ENCODE data around the gene SOX13. TPM values are rescaled to one million over a fixed set of nuclear protein-coding genes. Genes with fewer than 3 reads are reported as not detected.

SOX13 gene
- total RNA-seq, 1 experiment from 2014 or later: 94.4 TPM

- no peak overlapping the region for H3K4me3 ChIP-seq (ENCODE audit: insufficient read depth, low read depth, low read length)
Measured at GRCh38 chr1:204149635-204150565, 77.0 kb downstream of the SOX13 start.

GRCh38 chr1:204150702-204151551 is 78.0 kb downstream of the SOX13 start:
- Histone ChIP-seq H3K36me3 (replicated peaks; ENCODE audit: control insufficient read depth, insufficient read depth, low read length) (peaks cover 1% of the 10 kb centered on the region; the same call in 1 of the 2 replicates), H3K4me3 (ENCODE audit: insufficient read depth, low read depth, low read length) (peak overlapping the region; percentile 73), H3K27me3 (ENCODE audit: control insufficient read depth, insufficient read depth, low read length) (peaks cover 17% of the 10 kb centered on the region)
- peak; percentile 83 for DNase-seq

More at GRCh38 chr1:204149635-204150565, 77.0 kb downstream of the SOX13 start:
- DNase-seq: no peak
- peaks cover 17% of the 10 kb centered on the region for H3K27me3 ChIP-seq (ENCODE audit: control insufficient read depth, insufficient read depth, low read length)
- H3K36me3 ChIP-seq (replicated peaks; ENCODE audit: control insufficient read depth, insufficient read depth, low read length): peaks cover 2% of the 10 kb centered on the region; the same call in 1 of the 2 replicates

GRCh38 chr1:204151552-204152309 is 78.8 kb downstream of the SOX13 start, which contains the start of gene ETNK2:
Gene ETNK2 (minus strand): TSS chr1:204152044. CDS start chr1:204151852, 192 bp downstream.
- DNase-seq: peak; percentile 97
- H3K27me3 ChIP-seq (ENCODE audit: control insufficient read depth, insufficient read depth, low read length): peaks cover 17% of the 10 kb centered on the region
- no peaks in the 10 kb centered on the region for H3K36me3 ChIP-seq (replicated peaks; ENCODE audit: control insufficient read depth, insufficient read depth, low read length)
- H3K4me3 ChIP-seq (ENCODE audit: insufficient read depth, low read depth, low read length): peak within 1 kb of the TSS; percentile 73

- DNase-seq: no peak
- Histone ChIP-seq H3K36me3 (replicated peaks; ENCODE audit: control insufficient read depth, insufficient read depth, low read length) (no peaks in the 10 kb centered on the region), H3K27me3 (ENCODE audit: control insufficient read depth, insufficient read depth, low read length) (peaks cover 17% of the 10 kb centered on the region), H3K4me3 (ENCODE audit: insufficient read depth, low read depth, low read length) (peak overlapping the region; percentile 67)
Measured at GRCh38 chr1:204152310-204153044, 79.6 kb downstream of the SOX13 start.

- H3K36me3 ChIP-seq (replicated peaks; ENCODE audit: control insufficient read depth, insufficient read depth, low read length): no peaks in the 10 kb centered on the region
- no peak for DNase-seq
- peaks cover 17% of the 10 kb centered on the region for H3K27me3 ChIP-seq (ENCODE audit: control insufficient read depth, insufficient read depth, low read length)
- no peak overlapping the region for H3K4me3 ChIP-seq (ENCODE audit: insufficient read depth, low read depth, low read length)
Measured at GRCh38 chr1:204153667-204154066, 80.8 kb downstream of the SOX13 start.

GRCh38 chr1:204154568-204155255 is 81.8 kb downstream of the SOX13 start:
- no peak for DNase-seq
- Histone ChIP-seq H3K36me3 (replicated peaks; ENCODE audit: control insufficient read depth, insufficient read depth, low read length) (no peaks in the 10 kb centered on the region), H3K27me3 (ENCODE audit: control insufficient read depth, insufficient read depth, low read length) (peaks cover 17% of the 10 kb centered on the region), H3K4me3 (ENCODE audit: insufficient read depth, low read depth, low read length) (no peak overlapping the region)

- H3K36me3 ChIP-seq (replicated peaks; ENCODE audit: control insufficient read depth, insufficient read depth, low read length): no peaks in the 10 kb centered on the region
- peaks cover 13% of the 10 kb centered on the region; the same call in 1 of the 2 replicates for H3K27me3 ChIP-seq (ENCODE audit: control insufficient read depth, insufficient read depth, low read length)
- DNase-seq: no peak
- no peak overlapping the region for H3K4me3 ChIP-seq (ENCODE audit: insufficient read depth, low read depth, low read length)
Measured at GRCh38 chr1:204155881-204156280, 83.0 kb downstream of the SOX13 start.

- DNase-seq: no peak
- Histone ChIP-seq H3K4me3 (ENCODE audit: insufficient read depth, low read depth, low read length) (no peak overlapping the region), H3K27me3 (ENCODE audit: control insufficient read depth, insufficient read depth, low read length) (no peaks in the 10 kb centered on the region; the same call in 1 of the 2 replicates), H3K36me3 (replicated peaks; ENCODE audit: control insufficient read depth, insufficient read depth, low read length) (no peaks in the 10 kb centered on the region)
Measured at GRCh38 chr1:204157962-204158361, 85.0 kb downstream of the SOX13 start.

GRCh38 chr1:204161609-204162493 is 88.9 kb downstream of the SOX13 start:
- Histone ChIP-seq H3K36me3 (replicated peaks; ENCODE audit: control insufficient read depth, insufficient read depth, low read length) (no peaks in the 10 kb centered on the region), H3K27me3 (ENCODE audit: control insufficient read depth, insufficient read depth, low read length) (no peaks in the 10 kb centered on the region; the same call in 1 of the 2 replicates), H3K4me3 (ENCODE audit: insufficient read depth, low read depth, low read length) (no peak overlapping the region)
- no peak for DNase-seq

- peak; percentile 94 for DNase-seq
- no peak overlapping the region for H3K4me3 ChIP-seq (ENCODE audit: insufficient read depth, low read depth, low read length)
Measured at GRCh38 chr1:204162494-204163074, 89.7 kb downstream of the SOX13 start.

GRCh38 chr1:204166219-204166618 is 93.3 kb downstream of the SOX13 start, which contains the start of gene REN:
Gene REN (minus strand): TSS chr1:204166337. CDS start chr1:204166293, 44 bp downstream.
- Histone ChIP-seq H3K27me3 (ENCODE audit: control insufficient read depth, insufficient read depth, low read length) (no peaks in the 10 kb centered on the region; the same call in 1 of the 2 replicates), H3K4me3 (ENCODE audit: insufficient read depth, low read depth, low read length) (no peak within 1 kb of the TSS), H3K36me3 (replicated peaks; ENCODE audit: control insufficient read depth, insufficient read depth, low read length) (no peaks in the 10 kb centered on the region)
- no peak for DNase-seq

More at GRCh38 chr1:204162494-204163074, 89.7 kb downstream of the SOX13 start:
- Histone ChIP-seq H3K27me3 (ENCODE audit: control insufficient read depth, insufficient read depth, low read length) (no peaks in the 10 kb centered on the region; the same call in 1 of the 2 replicates), H3K36me3 (replicated peaks; ENCODE audit: control insufficient read depth, insufficient read depth, low read length) (no peaks in the 10 kb centered on the region)

GRCh38 chr1:204167730-204168129 is 94.8 kb downstream of the SOX13 start:
- DNase-seq: no peak

More at GRCh38 chr1:204167730-204168129, 94.8 kb downstream of the SOX13 start:
- H3K36me3 ChIP-seq (replicated peaks; ENCODE audit: control insufficient read depth, insufficient read depth, low read length): no peaks in the 10 kb centered on the region
- no peak overlapping the region for H3K4me3 ChIP-seq (ENCODE audit: insufficient read depth, low read depth, low read length)
- no peaks in the 10 kb centered on the region; the same call in 1 of the 2 replicates for H3K27me3 ChIP-seq (ENCODE audit: control insufficient read depth, insufficient read depth, low read length)

Measured in H7 (cell line).